Tibial nerve (tissue), 4 donors: ENCODE results near the gene SAGE1.
"Not testable (repeated sequence)": the region's sequence is repeated elsewhere in the genome, so short reads cannot be mapped to it uniquely, and the experiment has no call there.

Source experiments
- EP300 ChIP-seq, 2 donors: sonication (generic); formaldehyde crosslinking; IDR thresholded peaks; one replicate each; pipeline ENCODE4 v1.6.1; 2017; ENCODE audit warnings: antibody characterized with exemption in 2 of 2, mild to moderate bottlenecking in 1 of 2
- POLR2A ChIP-seq, 2 donors: fragments of 450-650 bp; IDR thresholded peaks; one replicate each; pipeline ENCODE4 v1.6.1; 2017; ENCODE audit warnings: antibody characterized with exemption in 2 of 2, mild to moderate bottlenecking in 2 of 2, moderate library complexity in 2 of 2
- TF ChIP-seq, protein P1 (sequence below), 5 experiments: fragments of 200-600 bp in 3 of 5; fragments of 450-650 bp in 2 of 5; sonication (generic) in 3 of 5; IDR thresholded peaks; one replicate each; pipeline ENCODE4 v1.5.1; 2016 to 2019; ENCODE audit warnings: antibody characterized with exemption in 5 of 5, mild to moderate bottlenecking in 3 of 5, moderate library complexity in 2 of 5

DNA sequence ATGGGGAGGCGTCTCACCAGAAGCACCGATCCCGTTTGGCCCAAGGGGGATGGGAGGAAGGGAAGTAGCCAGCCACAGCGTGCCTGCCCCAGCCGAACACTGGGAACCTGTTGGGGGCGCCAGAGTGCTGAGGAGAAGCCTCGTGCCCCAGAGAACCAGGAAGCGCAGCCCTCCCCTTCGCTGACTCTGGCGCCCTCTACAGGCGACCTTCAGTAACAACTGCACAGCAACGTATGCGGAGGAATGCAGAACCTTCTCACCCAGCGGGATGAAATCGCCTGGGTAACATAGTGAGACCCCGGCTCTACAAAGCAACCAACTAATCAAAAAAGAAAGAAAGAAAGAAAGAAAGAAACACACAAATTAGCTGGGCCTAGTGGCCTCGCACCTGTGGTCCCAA, 39.1 kb upstream of the SAGE1 start, which contains the start of gene CT45A8:
- TF ChIP-seq, protein P1, sequence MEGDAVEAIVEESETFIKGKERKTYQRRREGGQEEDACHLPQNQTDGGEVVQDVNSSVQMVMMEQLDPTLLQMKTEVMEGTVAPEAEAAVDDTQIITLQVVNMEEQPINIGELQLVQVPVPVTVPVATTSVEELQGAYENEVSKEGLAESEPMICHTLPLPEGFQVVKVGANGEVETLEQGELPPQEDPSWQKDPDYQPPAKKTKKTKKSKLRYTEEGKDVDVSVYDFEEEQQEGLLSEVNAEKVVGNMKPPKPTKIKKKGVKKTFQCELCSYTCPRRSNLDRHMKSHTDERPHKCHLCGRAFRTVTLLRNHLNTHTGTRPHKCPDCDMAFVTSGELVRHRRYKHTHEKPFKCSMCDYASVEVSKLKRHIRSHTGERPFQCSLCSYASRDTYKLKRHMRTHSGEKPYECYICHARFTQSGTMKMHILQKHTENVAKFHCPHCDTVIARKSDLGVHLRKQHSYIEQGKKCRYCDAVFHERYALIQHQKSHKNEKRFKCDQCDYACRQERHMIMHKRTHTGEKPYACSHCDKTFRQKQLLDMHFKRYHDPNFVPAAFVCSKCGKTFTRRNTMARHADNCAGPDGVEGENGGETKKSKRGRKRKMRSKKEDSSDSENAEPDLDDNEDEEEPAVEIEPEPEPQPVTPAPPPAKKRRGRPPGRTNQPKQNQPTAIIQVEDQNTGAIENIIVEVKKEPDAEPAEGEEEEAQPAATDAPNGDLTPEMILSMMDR (IDR thresholded peaks at IDR 0.05), result not testable (repeated sequence)
- TF ChIP-seq POLR2A, EP300 (IDR thresholded peaks at IDR 0.05): not testable (repeated sequence)
